ENCODE data around the gene NPTX1.

DNA sequence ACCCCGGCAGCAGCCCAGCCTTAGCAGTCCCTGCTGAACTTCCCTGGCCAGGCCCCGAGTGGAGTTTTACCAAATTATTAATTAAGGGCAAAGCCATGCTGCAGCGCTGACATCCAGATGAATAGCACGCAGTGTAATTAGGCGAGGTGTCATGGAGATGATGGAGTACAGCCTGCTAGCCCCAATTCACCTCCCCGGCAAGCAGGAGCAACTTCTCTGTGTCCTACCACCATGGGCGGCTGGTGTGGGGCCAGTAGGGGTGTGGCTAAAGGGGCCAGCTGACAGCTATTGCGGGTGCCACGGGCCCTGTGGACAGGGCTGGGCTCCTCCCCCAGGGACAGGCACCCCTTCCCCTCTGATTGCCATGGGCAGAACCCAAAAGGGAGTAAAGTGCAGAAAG lies 36.9 kb downstream of the NPTX1 start:
- TF ChIP-seq CTCF (IDR thresholded peaks at IDR 0.05) (no peak), EP300 (IDR thresholded peaks at IDR 0.05) (no peak), POLR2A (IDR thresholded peaks at IDR 0.05) (no peak)
